Stimulated activated CD4-positive, alpha-beta T cell treated with anti-CD3 and anti-CD28 coated beads, Interleukin-12 subunit alpha, Interleukin-12 subunit beta, amount 100 ng/mL, for 48 hours (primary cell): ENCODE results near the gene SUCLG2.

Source experiments
- DNase-seq, 3 donors: peaks; one replicate each; pipeline ENCODE4 v3.0.0-alpha.2; 2020; ENCODE audit warnings: low read depth in 2 of 3, low spot score in 1 of 3

The SUCLG2 gene

GRCh38 chr3:67649681-67650080, 4.7 kb downstream of the SUCLG2 start:
- DNase-seq, result no peak

- DNase-seq, result no peak
Observed at GRCh38 chr3:67648701-67649100, 5.7 kb downstream of the SUCLG2 start.

- no peak for DNase-seq
Observed at GRCh38 chr3:67648229-67648628, 6.2 kb downstream of the SUCLG2 start.

- no peak for DNase-seq
Observed at GRCh38 chr3:67647390-67647878, 7.0 kb downstream of the SUCLG2 start.

- DNase-seq, result no peak
Observed at GRCh38 chr3:67646586-67647234, 7.7 kb downstream of the SUCLG2 start.

GRCh38 chr3:67644827-67645226, 9.6 kb downstream of the SUCLG2 start:
- no peak for DNase-seq

- no peak for DNase-seq
Observed at GRCh38 chr3:67642734-67643133, 11.7 kb downstream of the SUCLG2 start.

- DNase-seq, result no peak
Observed at GRCh38 chr3:67642190-67642589, 12.2 kb downstream of the SUCLG2 start.

GRCh38 chr3:67641451-67641850, 13.0 kb downstream of the SUCLG2 start:
- DNase-seq, result no peak

- DNase-seq, result no peak
Observed at GRCh38 chr3:67640023-67640660, 14.3 kb downstream of the SUCLG2 start.

GRCh38 chr3:67637255-67637900, 17.0 kb downstream of the SUCLG2 start:
- DNase-seq, result no peak

GRCh38 chr3:67635806-67636205, 18.6 kb downstream of the SUCLG2 start:
- no peak for DNase-seq

- DNase-seq, result no peak
Observed at GRCh38 chr3:67635257-67635656, 19.2 kb downstream of the SUCLG2 start.

GRCh38 chr3:67630666-67631362, 23.6 kb downstream of the SUCLG2 start:
- DNase-seq, result no peak

- DNase-seq, result no peak
Observed at GRCh38 chr3:67624687-67625086, 29.7 kb downstream of the SUCLG2 start.

GRCh38 chr3:67624078-67624477, 30.3 kb downstream of the SUCLG2 start:
- DNase-seq, result no peak

GRCh38 chr3:67622652-67623051, 31.8 kb downstream of the SUCLG2 start:
- DNase-seq, result no peak

GRCh38 chr3:67620869-67621268, 33.5 kb downstream of the SUCLG2 start:
- DNase-seq, result no peak

GRCh38 chr3:67619991-67620390, 34.4 kb downstream of the SUCLG2 start:
- no peak for DNase-seq

- no peak for DNase-seq
Observed at GRCh38 chr3:67617518-67617917, 36.9 kb downstream of the SUCLG2 start.

- DNase-seq, result no peak
Observed at GRCh38 chr3:67616046-67616445, 38.4 kb downstream of the SUCLG2 start.

GRCh38 chr3:67614195-67614594, 40.2 kb downstream of the SUCLG2 start:
- DNase-seq, result no peak
